GM19438 (cell line): Measurements from ENCODE around the gene ODAD2.
"Not testable (repeated sequence)": the region's sequence is repeated elsewhere in the genome, so short reads cannot be mapped to it uniquely, and the experiment has no call there.

Experiments
- ATAC-seq: cut with Tn5 transposase; IDR thresholded peaks from one replicate; pipeline ENCODE4 v1.9.1; 2021; ENCODE audit warnings: low read depth; ENCODE audit not compliant: unreplicated experiment

Gene ODAD2

GRCh38 chr10:27981744-27982143, 17.1 kb downstream of the ODAD2 start:
- ATAC-seq = no peak

GRCh38 chr10:27970795-27971194, 28.1 kb downstream of the ODAD2 start:
- ATAC-seq = not testable (repeated sequence)

GRCh38 chr10:27969931-27970330, 28.9 kb downstream of the ODAD2 start:
- ATAC-seq = not testable (repeated sequence)

DNA sequence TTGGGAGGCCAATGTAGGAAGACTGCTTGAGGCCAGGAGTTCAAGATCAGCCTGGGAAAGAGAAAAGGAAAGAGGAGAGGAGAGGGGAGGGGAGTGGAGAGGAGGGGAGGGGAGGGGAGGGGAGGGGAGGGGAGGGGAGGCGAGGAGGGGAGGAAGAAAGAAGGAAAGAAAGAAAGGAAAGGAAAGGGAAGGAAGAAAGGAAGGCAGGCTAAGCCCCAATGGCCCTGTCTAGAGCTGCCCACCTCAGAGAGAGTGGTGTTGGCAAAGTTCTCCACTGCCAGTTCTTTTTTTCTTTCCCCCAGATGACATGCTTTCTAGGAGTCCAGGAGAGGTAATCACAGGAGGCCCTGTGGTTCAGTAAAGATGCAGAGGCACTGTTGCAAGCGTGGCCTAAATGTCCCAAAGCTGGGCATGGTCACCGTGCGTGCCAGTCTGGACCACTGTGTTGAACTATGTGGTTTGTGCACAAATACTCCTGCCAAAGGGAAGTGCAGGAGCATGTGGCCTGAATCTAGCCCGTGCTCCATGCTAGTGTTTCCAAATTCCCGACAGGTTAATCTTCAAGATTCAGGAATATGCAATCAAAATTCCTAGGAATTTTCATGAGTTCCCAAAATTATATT, 39.7 kb downstream of the ODAD2 start:
- ATAC-seq = no peak

DNA sequence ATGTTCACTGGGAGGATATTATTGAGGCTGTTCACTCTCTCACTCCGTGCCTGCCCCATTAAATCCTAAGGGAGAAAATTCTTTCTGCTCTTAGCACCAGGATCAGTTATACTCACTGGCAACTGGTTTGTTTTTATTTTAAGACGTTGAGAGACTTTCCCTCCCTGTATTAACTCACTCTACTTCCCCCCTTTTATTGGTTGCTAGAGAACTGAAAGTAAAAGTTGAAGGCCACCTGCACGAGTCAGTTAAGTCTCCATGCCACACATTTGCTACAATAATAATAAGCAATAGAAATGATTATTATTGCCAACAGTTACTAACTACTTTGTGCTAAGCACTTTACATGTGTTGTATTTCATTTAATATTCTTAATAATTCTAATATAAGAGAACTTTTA, 40.5 kb downstream of the ODAD2 start:
- peak; percentile 83 for ATAC-seq

- ATAC-seq = no peak
Measured at GRCh38 chr10:27950242-27950564, 48.7 kb downstream of the ODAD2 start.

DNA sequence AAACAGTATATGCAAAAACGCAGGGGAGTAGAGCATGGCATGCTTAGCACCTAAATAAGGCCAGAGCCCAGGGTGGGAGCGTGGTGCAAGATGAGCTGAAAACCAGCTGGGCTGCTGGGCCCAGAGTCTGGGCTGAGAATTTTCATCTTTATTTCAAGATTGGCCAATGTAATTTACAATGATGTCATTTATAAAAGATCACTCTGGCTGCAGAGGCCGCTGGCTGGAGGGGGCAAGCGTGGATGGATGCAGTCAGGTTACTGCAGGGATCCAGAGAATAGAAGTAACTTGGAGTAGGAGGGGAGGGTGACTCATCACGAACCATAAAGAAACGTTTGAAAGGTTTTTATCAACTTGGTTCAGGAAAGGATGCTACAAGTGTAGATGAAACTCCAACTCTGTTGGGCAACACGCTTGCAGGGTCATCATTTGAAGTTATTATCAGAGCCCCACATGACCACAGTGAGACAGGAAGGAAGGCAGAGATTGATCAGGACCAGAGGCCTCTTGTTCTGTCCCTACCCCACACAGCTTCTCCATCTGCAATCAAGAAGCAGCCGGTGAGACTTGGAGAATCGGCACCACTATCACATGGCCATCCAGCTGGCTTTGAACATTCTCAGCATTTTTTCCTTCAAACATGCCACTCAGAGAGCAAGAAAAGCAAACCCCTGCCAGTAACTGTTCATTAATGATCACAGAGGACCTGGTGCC, 49.2 kb downstream of the ODAD2 start:
- ATAC-seq = no peak

GRCh38 chr10:27948186-27948585, 50.7 kb downstream of the ODAD2 start:
- ATAC-seq = no peak

DNA sequence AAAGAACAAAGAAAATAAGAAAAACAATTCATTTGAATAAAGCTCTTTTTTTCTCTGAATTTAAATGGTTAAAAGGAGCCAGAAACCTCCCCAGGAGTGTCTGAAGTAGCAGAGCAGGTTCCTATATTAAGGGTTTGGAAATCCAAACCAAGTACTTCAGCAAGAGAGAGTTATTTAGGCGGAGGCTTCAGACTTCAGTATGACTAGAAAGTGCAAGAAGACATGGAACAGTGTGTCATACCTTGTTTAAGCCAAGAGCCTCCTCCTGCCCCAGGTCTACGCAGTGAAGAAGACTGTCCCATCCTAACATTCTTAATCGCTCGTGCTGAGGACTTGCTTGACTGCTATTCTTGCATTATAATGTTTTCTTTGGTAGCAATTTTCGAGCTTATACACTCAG, 51.3 kb downstream of the ODAD2 start:
- no peak for ATAC-seq

GRCh38 chr10:27944005-27944404, 54.9 kb downstream of the ODAD2 start:
- no peak for ATAC-seq

DNA sequence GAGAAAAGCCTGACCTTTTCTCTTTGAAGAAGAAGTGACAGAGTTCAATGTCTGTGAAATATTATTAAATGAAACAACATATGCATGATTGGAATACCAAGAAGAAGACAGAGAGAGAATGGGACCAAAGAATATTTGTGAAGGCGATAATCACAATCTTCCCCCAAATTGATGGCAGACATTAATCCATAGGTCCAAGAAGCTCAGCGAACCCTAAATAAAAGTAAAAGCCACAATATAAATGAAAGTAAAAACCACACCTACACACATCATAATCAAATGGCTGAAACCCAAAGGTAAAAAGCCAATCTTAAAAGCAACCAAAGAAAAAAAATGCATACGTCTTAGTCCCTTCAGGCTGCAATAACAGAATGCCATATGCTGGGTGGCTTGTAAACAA, 84.0 kb downstream of the ODAD2 start:
- no peak for ATAC-seq

GRCh38 chr10:27912231-27912630, 86.6 kb downstream of the ODAD2 start:
- no peak for ATAC-seq

DNA sequence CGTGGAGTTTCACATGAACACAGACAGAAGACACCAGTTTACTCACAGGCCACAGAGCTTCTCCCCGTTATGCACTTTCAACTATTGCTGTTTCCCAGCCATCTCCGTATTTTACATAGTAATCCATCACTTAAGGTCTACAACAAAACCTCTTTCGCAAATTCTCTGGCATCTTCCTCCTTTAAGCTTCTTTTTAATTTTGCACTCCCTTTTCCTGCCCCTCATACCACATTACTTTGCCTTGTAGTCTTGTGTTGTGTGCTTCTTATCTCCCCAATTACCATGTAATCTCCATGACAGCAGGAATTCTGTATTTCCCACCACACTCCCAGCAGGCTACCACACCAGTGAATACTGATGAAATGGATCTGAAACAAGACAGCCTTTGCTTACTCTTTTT, 87.3 kb downstream of the ODAD2 start:
- ATAC-seq = no peak

GRCh38 chr10:27911011-27911410, 87.9 kb downstream of the ODAD2 start:
- ATAC-seq = no peak

GRCh38 chr10:27908231-27908630, 90.6 kb downstream of the ODAD2 start:
- no peak for ATAC-seq

GRCh38 chr10:27899485-27899884, 99.4 kb downstream of the ODAD2 start:
- not testable (repeated sequence) for ATAC-seq

DNA sequence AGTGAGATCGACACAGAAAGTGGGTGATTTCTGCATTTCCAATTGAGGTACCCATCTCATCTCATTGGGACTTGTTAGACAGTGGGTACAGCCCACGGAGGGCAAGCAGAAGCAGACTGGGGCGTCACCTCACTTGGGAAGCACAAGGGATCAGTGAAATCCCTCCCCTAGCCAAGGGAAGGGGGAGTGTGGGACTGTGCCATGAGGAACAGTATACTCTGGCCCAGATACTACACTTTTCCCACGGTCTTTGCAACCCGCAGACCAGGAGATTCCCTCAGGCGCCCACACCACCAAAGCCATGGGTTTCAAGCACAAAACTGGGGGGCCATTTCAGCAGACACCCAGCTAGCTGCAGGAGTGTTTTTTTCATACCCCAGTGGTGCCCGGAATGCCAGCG, 99.8 kb downstream of the ODAD2 start:
- no peak for ATAC-seq

DNA sequence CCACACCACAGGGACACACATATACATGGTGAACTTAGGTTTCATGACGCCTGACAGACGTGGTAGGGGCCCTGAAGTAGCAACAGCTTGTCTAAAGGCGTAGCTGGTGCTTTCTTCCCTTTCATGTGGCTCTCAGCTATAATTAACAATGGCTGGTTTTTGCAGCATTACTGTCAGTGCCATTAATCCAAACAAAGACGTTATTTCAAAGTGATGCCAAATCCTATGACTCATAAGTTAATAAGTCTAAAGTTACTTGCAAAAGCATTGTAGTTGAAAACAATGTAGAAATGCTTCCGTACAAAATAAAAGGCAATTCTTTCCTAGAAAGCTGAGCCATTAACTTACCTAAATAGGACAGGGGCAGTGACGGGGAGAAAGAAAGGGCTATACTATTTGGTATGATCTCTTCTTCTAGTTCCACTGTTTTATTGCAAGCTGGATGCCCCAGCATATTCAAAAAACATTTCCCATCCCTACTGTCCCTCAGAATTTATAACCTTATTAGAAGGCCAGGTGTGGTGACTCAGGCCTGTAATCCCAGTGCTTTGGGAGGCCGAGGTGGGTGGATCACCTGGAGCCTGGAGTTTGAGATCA, 105.4 kb downstream of the ODAD2 start:
- no peak for ATAC-seq

DNA sequence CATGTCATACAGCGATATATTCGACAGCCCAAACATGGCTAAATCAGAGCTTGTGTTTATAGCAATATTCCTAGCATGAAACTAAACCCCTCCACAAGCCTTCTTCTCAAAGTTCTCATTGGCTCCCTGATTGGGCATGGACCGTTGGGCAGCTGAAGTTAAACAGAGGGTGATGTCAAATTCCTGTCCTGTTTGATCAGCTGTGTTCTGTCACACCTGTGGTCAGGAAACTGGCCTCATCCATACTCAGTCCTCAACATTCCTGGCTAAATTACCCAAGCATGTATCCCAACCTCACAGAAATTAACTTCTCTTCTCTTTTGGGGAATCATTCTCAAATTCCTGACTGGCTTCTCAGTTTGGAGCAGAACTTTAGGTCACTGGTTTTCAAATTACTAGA, 107.9 kb downstream of the ODAD2 start:
- ATAC-seq = no peak

DNA sequence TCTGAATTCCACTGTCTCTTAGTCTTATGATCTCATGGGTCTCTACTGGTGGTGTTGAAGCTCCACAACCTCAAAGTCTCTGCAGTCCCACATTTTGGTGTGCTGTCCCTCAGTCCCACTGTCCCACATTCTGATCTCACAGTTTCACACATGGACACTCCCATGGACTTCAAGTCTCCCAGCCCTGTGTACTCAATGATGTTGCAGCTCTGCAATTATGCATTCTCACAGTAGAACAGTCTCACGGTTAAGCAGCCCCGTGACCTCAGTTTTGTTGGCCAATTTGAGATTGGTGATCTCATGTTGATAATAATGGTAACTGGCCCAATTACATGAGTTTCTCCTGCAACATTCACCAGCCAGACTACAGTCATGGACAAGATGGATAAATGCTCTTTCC, 109.4 kb downstream of the ODAD2 start:
- ATAC-seq = no peak

DNA sequence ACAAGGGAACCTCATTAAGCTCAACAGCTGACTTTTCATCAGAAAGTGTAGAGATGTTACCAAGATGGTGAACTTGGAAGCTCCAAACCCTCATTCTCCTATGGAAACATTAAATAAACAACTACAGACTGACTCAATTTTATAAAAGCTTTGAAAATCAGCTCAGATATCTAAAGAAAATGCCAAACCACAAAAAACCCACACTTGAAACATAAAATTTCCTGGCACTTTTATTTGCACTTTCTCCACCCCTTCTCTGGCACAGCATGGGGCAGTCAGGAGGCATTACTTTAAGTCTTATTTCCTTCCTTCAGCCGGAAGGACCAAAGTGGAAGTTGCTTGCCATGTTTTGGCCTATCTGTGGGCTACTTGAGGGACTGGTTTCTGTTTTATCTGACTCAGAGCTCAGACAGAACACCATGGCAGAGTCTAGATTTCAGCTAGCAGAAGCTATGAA, 114.7 kb downstream of the ODAD2 start:
- ATAC-seq = no peak

DNA sequence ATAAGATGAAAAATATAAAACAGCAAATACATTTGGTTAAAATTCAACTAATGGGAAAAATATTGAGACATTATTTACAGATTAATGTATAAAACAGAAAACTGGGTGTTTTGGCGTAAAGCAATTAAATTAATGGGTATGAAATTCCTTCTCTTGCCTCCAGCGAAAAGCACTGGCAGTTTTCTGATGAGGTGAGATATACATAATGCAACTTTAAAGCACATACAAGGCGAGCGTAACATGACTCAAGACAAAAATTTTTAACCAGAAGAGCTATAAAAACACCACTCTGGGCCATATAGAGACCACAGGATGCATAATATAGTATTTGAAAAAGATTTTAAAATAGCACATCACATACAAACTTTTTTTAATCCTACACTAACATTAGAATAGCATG, 120.6 kb downstream of the ODAD2 start:
- no peak for ATAC-seq
